Bronchial epithelial cell (primary cell): ENCODE measurements around the gene POGK. TPM values are rescaled to one million over a fixed set of nuclear protein-coding genes. Genes with fewer than 3 reads are reported as not detected.

Source experiments
- DNase-seq: peaks from one replicate; pipeline ENCODE4 v3.0.0-alpha.2; 2010; ENCODE audit warnings: low read depth
- FAIRE-seq: peaks from 2 replicates; lab custom pipeline; 2011; peaks lifted over from hg19 to GRCh38; lab: Jason Lieb, UNC
- H3K27me3 ChIP-seq: 2 replicates; pipeline ENCODE4 v1.5.1; 2011; ENCODE audit warnings: low read length; ENCODE audit not compliant: control insufficient read depth, insufficient read depth
- H3K36me3 ChIP-seq: 2 replicates; pipeline ENCODE4 v1.5.1; 2011; ENCODE audit warnings: low read length; ENCODE audit not compliant: control insufficient read depth, insufficient read depth
- H3K4me3 ChIP-seq: 2 replicates; pipeline ENCODE4 v1.5.1; 2011; ENCODE audit warnings: mild to moderate bottlenecking, low read depth, low read length, control low read depth
- total RNA-seq: library from RNA; depleted of rRNA; stranded (reverse); fragments of >200 nt; gene quantifications from 2 replicates; pipeline ENCODE4 v1.2.1, GENCODE V29; 2014
- TF ChIP-seq, protein P1 (sequence below): IDR thresholded peaks from 2 replicates; pipeline ENCODE4 v1.5.1; 2011; ENCODE audit warnings: mild to moderate bottlenecking, moderate library complexity, low read length, control low read depth, inconsistent platforms; ENCODE audit not compliant: insufficient read depth, severe bottlenecking

POGK gene
- total RNA-seq, 1 donor from 2014 or later = 32.4 TPM

GRCh38 chr1:166884040-166884642 is 44.9 kb downstream of the POGK start:
- FAIRE-seq (no peak), DNase-seq (peak; percentile 14)
- TF ChIP-seq, protein P1, sequence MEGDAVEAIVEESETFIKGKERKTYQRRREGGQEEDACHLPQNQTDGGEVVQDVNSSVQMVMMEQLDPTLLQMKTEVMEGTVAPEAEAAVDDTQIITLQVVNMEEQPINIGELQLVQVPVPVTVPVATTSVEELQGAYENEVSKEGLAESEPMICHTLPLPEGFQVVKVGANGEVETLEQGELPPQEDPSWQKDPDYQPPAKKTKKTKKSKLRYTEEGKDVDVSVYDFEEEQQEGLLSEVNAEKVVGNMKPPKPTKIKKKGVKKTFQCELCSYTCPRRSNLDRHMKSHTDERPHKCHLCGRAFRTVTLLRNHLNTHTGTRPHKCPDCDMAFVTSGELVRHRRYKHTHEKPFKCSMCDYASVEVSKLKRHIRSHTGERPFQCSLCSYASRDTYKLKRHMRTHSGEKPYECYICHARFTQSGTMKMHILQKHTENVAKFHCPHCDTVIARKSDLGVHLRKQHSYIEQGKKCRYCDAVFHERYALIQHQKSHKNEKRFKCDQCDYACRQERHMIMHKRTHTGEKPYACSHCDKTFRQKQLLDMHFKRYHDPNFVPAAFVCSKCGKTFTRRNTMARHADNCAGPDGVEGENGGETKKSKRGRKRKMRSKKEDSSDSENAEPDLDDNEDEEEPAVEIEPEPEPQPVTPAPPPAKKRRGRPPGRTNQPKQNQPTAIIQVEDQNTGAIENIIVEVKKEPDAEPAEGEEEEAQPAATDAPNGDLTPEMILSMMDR = peak; percentile 87
- Histone ChIP-seq H3K27me3 (peaks cover 7% of the 10 kb centered on the region), H3K36me3 (no peaks in the 10 kb centered on the region), H3K4me3 (no peak overlapping the region)

GRCh38 chr1:166884971-166885370 is 45.7 kb downstream of the POGK start:
- Histone ChIP-seq H3K36me3 (no peaks in the 10 kb centered on the region), H3K4me3 (no peak overlapping the region), H3K27me3 (peaks cover 7% of the 10 kb centered on the region)
- TF ChIP-seq, protein P1 = no peak
- DNase-seq (no peak), FAIRE-seq (no peak)

DNA sequence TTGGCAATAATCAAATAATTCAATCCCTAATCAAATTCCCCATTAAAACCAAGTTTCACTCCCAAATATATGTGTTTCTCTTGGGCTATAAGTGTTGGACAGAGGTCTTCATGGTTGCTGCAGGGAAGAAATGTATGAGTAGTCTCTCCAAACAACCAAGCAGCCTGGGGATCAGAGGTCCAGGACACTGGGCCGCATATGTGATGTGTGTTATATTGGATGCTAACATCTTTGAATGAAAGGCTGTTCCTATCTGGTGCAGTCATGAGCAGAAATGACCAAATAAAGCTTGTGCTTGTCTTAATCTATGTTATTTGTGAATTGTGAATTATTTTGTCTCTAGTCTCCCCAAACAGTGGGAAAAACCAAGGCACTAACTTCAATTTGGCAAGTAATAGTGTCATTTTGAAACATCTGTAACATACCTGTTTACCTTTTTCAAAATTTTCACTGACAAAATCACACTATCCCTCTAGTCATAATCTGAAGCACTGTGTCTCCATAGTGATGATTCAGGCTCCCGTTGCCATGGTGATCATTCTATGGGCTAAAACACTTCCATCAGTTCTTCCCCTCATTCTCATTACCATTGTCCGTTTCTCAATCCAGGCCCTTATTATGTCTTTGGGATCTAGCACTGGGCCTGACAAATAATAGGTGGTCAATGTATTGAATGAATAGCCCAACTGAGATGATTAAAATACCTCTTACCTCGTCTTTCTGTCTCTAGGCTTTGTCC is 49.3 kb downstream of the POGK start:
- H3K27me3 ChIP-seq = peaks cover 7% of the 10 kb centered on the region
- TF ChIP-seq, protein P1 = no peak
- no peak overlapping the region for H3K4me3 ChIP-seq
- H3K36me3 ChIP-seq = no peaks in the 10 kb centered on the region
- FAIRE-seq (no peak), DNase-seq (no peak)

GRCh38 chr1:166889776-166890175 is 50.5 kb downstream of the POGK start:
- no peak overlapping the region for H3K4me3 ChIP-seq
- DNase-seq = no peak
- TF ChIP-seq, protein P1 = no peak
- H3K36me3 ChIP-seq = no peaks in the 10 kb centered on the region
- no peak for FAIRE-seq
- peaks cover 2% of the 10 kb centered on the region for H3K27me3 ChIP-seq

DNA sequence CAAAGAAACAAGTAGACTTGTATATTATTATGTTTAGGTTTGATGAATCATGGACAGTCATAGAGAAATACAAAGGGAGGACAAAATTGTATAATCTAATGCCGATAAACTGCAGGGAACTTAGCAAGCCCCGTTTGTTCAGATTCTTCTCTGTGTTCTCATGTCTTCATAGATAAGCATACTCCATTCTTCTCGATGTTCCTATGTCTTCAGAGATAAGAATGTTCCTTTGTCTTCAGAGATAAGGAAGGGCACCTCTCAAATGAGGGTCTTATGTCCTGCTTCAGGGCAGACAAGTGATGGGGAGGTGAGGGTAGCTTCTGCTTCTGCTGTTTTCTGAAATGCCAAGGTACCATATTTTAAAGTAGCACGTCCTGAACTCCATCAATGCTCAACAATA is 56.5 kb downstream of the POGK start:
- FAIRE-seq (no peak), DNase-seq (no peak)
- Histone ChIP-seq H3K4me3 (no peak overlapping the region), H3K27me3 (no peaks in the 10 kb centered on the region), H3K36me3 (no peaks in the 10 kb centered on the region)
- TF ChIP-seq, protein P1 = no peak
